HepG2 (cell line): ENCODE data around the gene SLC22A13. TPM values are rescaled to one million over a fixed set of nuclear protein-coding genes. Genes with fewer than 3 reads are reported as not detected.

Source experiments
- ATAC-seq: fragments of 200-7000 bp; cut with Tn5 transposase; 3 replicates; pipeline ENCODE4 v1.9.1; 2020; ENCODE audit warnings: mild to moderate bottlenecking, moderate library complexity
- BruUV-seq: library from RNA; stranded (reverse); fragments of 400-500 nt; replicated peaks from 2 replicates; lab custom pipeline; 2021; lab: Mats Ljungman, UMichigan
- CTCF ChIA-PET: fragments of 300-600 bp; formaldehyde crosslinking; extraction: SDS; loops from one replicate; lab custom pipeline; 2021; ENCODE audit warnings: low total read pairs, inconsistent platforms, low intra/inter-chr PET ratio; lab: Yijun Ruan, JAX
- POLR2A ChIA-PET: fragments of 350-600 bp; sonication (Branson Sonifier 250); formaldehyde crosslinking; loops from one replicate; lab custom pipeline; 2020; ENCODE audit warnings: antibody characterized with exemption, inconsistent platforms; lab: Yijun Ruan, JAX
- DNase-seq: peaks from one replicate; pipeline ENCODE4 v3.0.0-alpha.2; 2015; ENCODE audit warnings: low spot score
- FAIRE-seq: peaks from 3 replicates; lab custom pipeline; 2011; peaks lifted over from hg19 to GRCh38; lab: Jason Lieb, UNC
- H2AFZ ChIP-seq: one replicate; pipeline ENCODE4 v1.6.1; 2011; ENCODE audit warnings: low read length, inconsistent platforms
- H3K27ac ChIP-seq: fragments of 300-600 bp; 3 replicates; pipeline ENCODE4 v1.8.0; 2011; ENCODE audit warnings: mixed run types, mild to moderate bottlenecking, mixed read lengths, low read length, inconsistent platforms; ENCODE audit not compliant: insufficient read depth; ENCODE audit errors: extremely low read length
- H3K27me3 ChIP-seq, 2 experiments: fragments of 200-600 bp in 1 of 2; 2 replicates in 1 of 2; 3 replicates in 1 of 2; pipeline versions ENCODE4 v1.6.0 to v1.8.0; 2011; ENCODE audit warnings: low read length in 2 of 2, mild to moderate bottlenecking in 2 of 2, moderate library complexity in 2 of 2, inconsistent platforms in 1 of 2; ENCODE audit not compliant: insufficient read depth in 2 of 2, control insufficient read depth in 1 of 2
- H3K36me3 ChIP-seq, 2 experiments: fragments of 200-600 bp in 1 of 2; replicated peaks in 1 of 2; 2 replicates in 1 of 2; 3 replicates in 1 of 2; pipeline versions ENCODE4 v1.5.1 to v1.8.0; 2011; ENCODE audit warnings: low read length in 2 of 2, inconsistent platforms in 1 of 2; ENCODE audit not compliant: insufficient read depth in 2 of 2, control insufficient read depth in 1 of 2
- H3K4me1 ChIP-seq: 2 replicates; pipeline ENCODE4 v1.5.1; 2012; ENCODE audit warnings: low read length, inconsistent platforms; ENCODE audit not compliant: insufficient read depth
- H3K4me2 ChIP-seq: 2 replicates; pipeline ENCODE4 v1.6.0; 2011; ENCODE audit warnings: low read depth, low read length, inconsistent platforms
- H3K4me3 ChIP-seq, 3 experiments: fragments of 200-600 bp in 1 of 3; sonication (generic), shearing (Covaris generic) in 1 of 3; replicated peaks in 1 of 3; 2 replicates each; pipeline ENCODE4 v1.5.1; 2011 to 2016; ENCODE audit warnings: low read length in 3 of 3, inconsistent platforms in 2 of 3, low read depth in 2 of 3, mild to moderate bottlenecking in 2 of 3, control low read depth in 1 of 3, mixed read lengths in 1 of 3; ENCODE audit not compliant: insufficient read depth in 1 of 3
- H3K79me2 ChIP-seq: one replicate; pipeline ENCODE4 v1.6.1; 2011; ENCODE audit warnings: low read length, inconsistent platforms; ENCODE audit not compliant: insufficient read depth
- H3K9ac ChIP-seq: 2 replicates; pipeline ENCODE4 v1.6.0; 2011; ENCODE audit warnings: mild to moderate bottlenecking, low read depth, low read length, inconsistent platforms; ENCODE audit not compliant: insufficient read depth
- H3K9me3 ChIP-seq: 2 replicates; pipeline ENCODE4 v1.5.1; 2012; ENCODE audit warnings: mild to moderate bottlenecking, low read length
- H4K20me1 ChIP-seq: 2 replicates; pipeline ENCODE4 v1.6.0; 2011; ENCODE audit warnings: inconsistent platforms, mild to moderate bottlenecking, low read length, moderate library complexity; ENCODE audit not compliant: insufficient read depth
- ATF4 ChIP-seq, 2 experiments: fragments of 450-650 bp in 1 of 2; sonication (generic) in 1 of 2; formaldehyde crosslinking; IDR thresholded peaks; 2 replicates each; pipeline versions ENCODE4 v1.5.0 to v1.8.0; 2020 to 2022; ENCODE audit warnings: mild to moderate bottlenecking in 1 of 2, missing genetic modification reagents in 1 of 2
- ATF5 ChIP-seq: sonication (generic); formaldehyde crosslinking; IDR thresholded peaks from 2 replicates; pipeline ENCODE4 v1.4.0; 2020; ENCODE audit warnings: mild to moderate bottlenecking, low read depth, missing genetic modification reagents
- CENPBD1 ChIP-seq: sonication (generic); formaldehyde crosslinking; IDR thresholded peaks from 2 replicates; pipeline ENCODE4 v1.8.0; 2022; ENCODE audit warnings: missing genetic modification reagents, low read depth, mild to moderate bottlenecking, borderline replicate concordance
- ETS1 ChIP-seq: sonication (generic); formaldehyde crosslinking; IDR thresholded peaks from 2 replicates; pipeline ENCODE4 v1.4.0; 2020; ENCODE audit warnings: missing genetic modification reagents
- SRSF1 ChIP-seq: fragments of 200-400 bp; formaldehyde crosslinking; optimal IDR thresholded peaks from 2 replicates; pipeline ENCODE3; 2017; ENCODE audit warnings: mild to moderate bottlenecking, low read depth, low read length, moderate library complexity
- TRAFD1 ChIP-seq: sonication (generic); formaldehyde crosslinking; IDR thresholded peaks from 2 replicates; pipeline ENCODE4 v1.5.1; 2020; ENCODE audit warnings: missing genetic modification reagents, mild to moderate bottlenecking, borderline replicate concordance
- USF2 ChIP-seq, 2 experiments: sonication (generic) in 1 of 2; formaldehyde crosslinking in 1 of 2; IDR thresholded peaks; 2 replicates each; pipeline versions ENCODE4 v1.5.1 to v1.6.1; 2011 to 2020; ENCODE audit warnings: borderline replicate concordance in 1 of 2, low read depth in 1 of 2, low read length in 1 of 2, mild to moderate bottlenecking in 1 of 2, missing genetic modification reagents in 1 of 2, moderate library complexity in 1 of 2
- ZKSCAN1 ChIP-seq: fragments of 150-350 bp; IDR thresholded peaks from 2 replicates; pipeline ENCODE4 v1.6.1; 2014; ENCODE audit warnings: low read length
- ZNF280B ChIP-seq: sonication (generic); formaldehyde crosslinking; IDR thresholded peaks from 2 replicates; pipeline ENCODE4 v1.5.0; 2020; ENCODE audit warnings: missing genetic modification reagents, mild to moderate bottlenecking, borderline replicate concordance
- ZNF550 ChIP-seq: sonication (generic); formaldehyde crosslinking; IDR thresholded peaks from 2 replicates; pipeline ENCODE4 v1.4.0; 2020; ENCODE audit warnings: mild to moderate bottlenecking, missing genetic modification reagents, borderline replicate concordance
- ZNF607 ChIP-seq: sonication (generic); formaldehyde crosslinking; IDR thresholded peaks from 2 replicates; pipeline ENCODE4 v1.5.1; 2020; ENCODE audit warnings: missing genetic modification reagents, mild to moderate bottlenecking, borderline replicate concordance
- ZNF713 ChIP-seq: sonication (generic); formaldehyde crosslinking; IDR thresholded peaks from 2 replicates; pipeline ENCODE4 v1.4.0; 2020; ENCODE audit warnings: mild to moderate bottlenecking, missing genetic modification reagents
- ZNF75D ChIP-seq: sonication (generic); formaldehyde crosslinking; IDR thresholded peaks from 2 replicates; pipeline ENCODE4 v1.8.1; 2023; ENCODE audit warnings: missing genetic modification reagents, mild to moderate bottlenecking, borderline replicate concordance
- WGBS: methylation state at CpG from one replicate; pipeline ENCODE4 v1.1.6; 2017; ENCODE audit warnings: low lambda C conversion rate; 5-methylcytosine and 5-hydroxymethylcytosine counted together
- in situ Hi-C: cut with HindIII; loops from 2 replicates; pipeline ENCODE4 v1.10.0; 2017; ENCODE audit warnings: low pct_unique_long_range_greater_than_20kb; ENCODE audit not compliant: extremely low pct_ligation_motif_present
- intact Hi-C: fragments of 100-400 bp; cut with micrococcal nuclease; formaldehyde crosslinking; loops from one replicate; pipeline ENCODE4 v1.10.0; 2022; ENCODE audit not compliant: unreplicated experiment
- polyA plus RNA-seq, 8 experiments: library from polyadenylated mRNA; depleted of rRNA in 3 of 8; stranded (reverse) in 7 of 8; unstranded in 1 of 8; fragments of >200 nt; fragmentation: Illumina TruSeq in 4 of 8; extraction: Trizol in 4 of 8; gene quantifications; 2 replicates each; pipeline versions ENCODE4 v1.2.1 to v1.2.3, GENCODE V29; 2011 to 2016; ENCODE audit warnings: low read depth in 4 of 8, missing spikeins in 1 of 8, mixed read lengths in 1 of 8; ENCODE audit not compliant: insufficient read depth in 1 of 8
- total RNA-seq, 5 experiments: library from RNA; depleted of rRNA; stranded (reverse); fragments of >200 nt; fragmentation: Illumina TruSeq; extraction: Trizol; gene quantifications; 2 replicates each; pipeline ENCODE4 v1.2.3, GENCODE V29; 2016; ENCODE audit warnings: low read depth in 1 of 5

Gene SLC22A13
- total and polyA plus RNA-seq, 2 of the 13 experiments (the other 11 are each of a cell fraction or from before 2014, with no cell fraction given), result 0.20 TPM; not detected in 1

GRCh38 chr3:38245930-38246329, 19.7 kb upstream of the SLC22A13 start:
- Histone ChIP-seq H3K9ac (no peak overlapping the region), H2AFZ (no peak overlapping the region), H3K27me3 (no peaks in the 10 kb centered on the region; a peak in 1 of 5 replicates), H3K27ac (no peak overlapping the region), H3K4me2 (no peak overlapping the region), H3K4me1 (peaks cover 16% of the 10 kb centered on the region), H3K4me3 (no peak overlapping the region), H3K79me2 (no peaks in the 10 kb centered on the region), H3K9me3 (no peaks in the 10 kb centered on the region), H3K36me3 (peaks cover 12 to 45% of the 10 kb centered on the region in 2 experiments), H4K20me1 (0 out of 2 replicates have a peak, but pooled peaks cover 2% of the 10 kb centered on the region)
- DNase-seq (no peak), FAIRE-seq (no peak), ATAC-seq (no peak)
- BruUV-seq, result no TSS peak
- POLR2A ChIA-PET, result no interaction called here
- in situ Hi-C loops, result no loop called here
- intact Hi-C loops, result loop anchor here (10.0 kb wide), 1 partner anchor 111 kb away; the partner anchor contains the start of genes ACAA1 and MYD88
- over 99% methylated on average over 4 of the region's 4 CpGs for WGBS
- TF ChIP-seq ETS1 (CRISPR knock-in tag), result no peak
- TF ChIP-seq ZNF607 (CRISPR knock-in tag), result no peak
- TF ChIP-seq ZNF280B, result no peak
- no peak for TF ChIP-seq ZNF550 (CRISPR knock-in tag)
- TF ChIP-seq ZKSCAN1, result no peak
- no peak for TF ChIP-seq SRSF1
- no peak for TF ChIP-seq CENPBD1 (CRISPR knock-in tag)
- TF ChIP-seq ATF5, result no peak
- no peak for TF ChIP-seq USF2 (IDR thresholded peaks at IDR 0.05; ENCODE audit: low read depth, low read length)
- TF ChIP-seq USF2 (CRISPR knock-in tag; IDR thresholded peaks at IDR 0.05; ENCODE audit: borderline replicate concordance), result no peak
- TF ChIP-seq TRAFD1, result no peak
- TF ChIP-seq ATF4 (CRISPR knock-in tag; IDR thresholded peaks at IDR 0.05), result no peak
- TF ChIP-seq ZNF75D (CRISPR knock-in tag), result no peak
- no peak for TF ChIP-seq ZNF713 (CRISPR knock-in tag)
- CTCF ChIA-PET, result no interaction called here
